Mucosa of stomach (tissue), 1 donor: ENCODE results near the gene CRYBA4.

Experiments used
- H3K27me3 ChIP-seq: one replicate; pipeline ENCODE4 v1.7.0; 2013; ENCODE audit warnings: mild to moderate bottlenecking, low read length; ENCODE audit not compliant: control insufficient read depth, insufficient read depth
- H3K36me3 ChIP-seq: one replicate; pipeline ENCODE4 v1.7.0; 2013; ENCODE audit warnings: low read length; ENCODE audit not compliant: control insufficient read depth, insufficient read depth
- H3K4me1 ChIP-seq: one replicate; pipeline ENCODE4 v1.7.0; 2013; ENCODE audit warnings: mild to moderate bottlenecking, low read length; ENCODE audit not compliant: control insufficient read depth, insufficient read depth
- H3K4me3 ChIP-seq: one replicate; pipeline ENCODE4 v1.7.0; 2013; ENCODE audit warnings: low read length
- H3K9ac ChIP-seq: one replicate; pipeline ENCODE4 v1.7.0; 2013; ENCODE audit warnings: mild to moderate bottlenecking, low read length, moderate library complexity
- H3K9me3 ChIP-seq: one replicate; pipeline ENCODE4 v1.7.0; 2013; ENCODE audit warnings: mild to moderate bottlenecking, low read length, moderate library complexity; ENCODE audit not compliant: control insufficient read depth
- donor health status: Pancreatic carcinoma.

CRYBA4 gene

GRCh38 chr22:26586556-26587325 lies 35.0 kb upstream of the CRYBA4 start:
- Histone ChIP-seq H3K9me3 (no peaks in the 10 kb centered on the region), H3K4me3 (no peak overlapping the region), H3K4me1 (peaks cover 10% of the 10 kb centered on the region), H3K9ac (no peak overlapping the region), H3K27me3 (no peaks in the 10 kb centered on the region), H3K36me3 (no peaks in the 10 kb centered on the region)

GRCh38 chr22:26587991-26588613 lies 33.7 kb upstream of the CRYBA4 start:
- Histone ChIP-seq H3K9ac (no peak overlapping the region), H3K27me3 (no peaks in the 10 kb centered on the region), H3K9me3 (no peaks in the 10 kb centered on the region), H3K36me3 (no peaks in the 10 kb centered on the region), H3K4me3 (no peak overlapping the region), H3K4me1 (peaks cover 10% of the 10 kb centered on the region)

- Histone ChIP-seq H3K9me3 (no peaks in the 10 kb centered on the region), H3K27me3 (no peaks in the 10 kb centered on the region), H3K4me1 (peaks cover 10% of the 10 kb centered on the region), H3K36me3 (no peaks in the 10 kb centered on the region), H3K4me3 (peak overlapping the region; percentile 37), H3K9ac (peak overlapping the region; percentile 78)
These were observed 32.9 kb upstream of the CRYBA4 start for GRCh38 chr22:26588729-26589366.

GRCh38 chr22:26589367-26589844 lies 32.4 kb upstream of the CRYBA4 start:
- Histone ChIP-seq H3K36me3 (no peaks in the 10 kb centered on the region), H3K4me1 (peaks cover 10% of the 10 kb centered on the region), H3K9me3 (no peaks in the 10 kb centered on the region), H3K27me3 (no peaks in the 10 kb centered on the region), H3K4me3 (peak overlapping the region; percentile 37), H3K9ac (peak overlapping the region; percentile 78)

GRCh38 chr22:26589845-26590736 lies 31.7 kb upstream of the CRYBA4 start, which contains the start of gene TPST2:
Gene TPST2, minus strand, starts transcription at chr22:26590132. Its CDS starts 48,502 bp downstream, at chr22:26541630.
- peaks cover 10% of the 10 kb centered on the region for H3K4me1 ChIP-seq
- no peaks in the 10 kb centered on the region for H3K27me3 ChIP-seq
- H3K36me3 ChIP-seq, result no peaks in the 10 kb centered on the region
- peak within 1 kb of the TSS; percentile 78 for H3K9ac ChIP-seq
- no peaks in the 10 kb centered on the region for H3K9me3 ChIP-seq
- H3K4me3 ChIP-seq, result peak within 1 kb of the TSS; percentile 37

- Histone ChIP-seq H3K27me3 (no peaks in the 10 kb centered on the region), H3K36me3 (no peaks in the 10 kb centered on the region), H3K4me3 (no peak overlapping the region), H3K9me3 (no peaks in the 10 kb centered on the region), H3K4me1 (peaks cover 10% of the 10 kb centered on the region), H3K9ac (no peak overlapping the region)
These were observed 29.3 kb upstream of the CRYBA4 start for GRCh38 chr22:26592421-26592891.

- no peaks in the 10 kb centered on the region for H3K27me3 ChIP-seq
- no peaks in the 10 kb centered on the region for H3K9me3 ChIP-seq
- H3K9ac ChIP-seq, result no peak overlapping the region
- H3K4me3 ChIP-seq, result no peak overlapping the region
- H3K4me1 ChIP-seq, result peaks cover 10% of the 10 kb centered on the region
- no peaks in the 10 kb centered on the region for H3K36me3 ChIP-seq
These were observed 28.0 kb upstream of the CRYBA4 start for GRCh38 chr22:26593763-26594162.

GRCh38 chr22:26597026-26597425 lies 24.7 kb upstream of the CRYBA4 start:
- no peak overlapping the region for H3K9ac ChIP-seq
- H3K9me3 ChIP-seq, result no peaks in the 10 kb centered on the region
- peaks cover 5% of the 10 kb centered on the region for H3K27me3 ChIP-seq
- no peak overlapping the region for H3K4me3 ChIP-seq
- H3K36me3 ChIP-seq, result no peaks in the 10 kb centered on the region
- H3K4me1 ChIP-seq, result no peaks in the 10 kb centered on the region

GRCh38 chr22:26597480-26597879 lies 24.3 kb upstream of the CRYBA4 start:
- Histone ChIP-seq H3K9ac (no peak overlapping the region), H3K4me1 (no peaks in the 10 kb centered on the region), H3K27me3 (peaks cover 5% of the 10 kb centered on the region), H3K36me3 (no peaks in the 10 kb centered on the region), H3K4me3 (no peak overlapping the region), H3K9me3 (no peaks in the 10 kb centered on the region)

- Histone ChIP-seq H3K36me3 (no peaks in the 10 kb centered on the region), H3K9ac (no peak overlapping the region), H3K4me1 (no peaks in the 10 kb centered on the region), H3K4me3 (no peak overlapping the region), H3K9me3 (no peaks in the 10 kb centered on the region), H3K27me3 (peaks cover 5% of the 10 kb centered on the region)
These were observed 22.3 kb upstream of the CRYBA4 start for GRCh38 chr22:26599505-26599904.

GRCh38 chr22:26601726-26602125 lies 20.0 kb upstream of the CRYBA4 start:
- Histone ChIP-seq H3K9me3 (no peaks in the 10 kb centered on the region), H3K9ac (no peak overlapping the region), H3K36me3 (no peaks in the 10 kb centered on the region), H3K27me3 (peaks cover 5% of the 10 kb centered on the region), H3K4me3 (no peak overlapping the region), H3K4me1 (no peaks in the 10 kb centered on the region)
